OCI-LY3 (cell line): ENCODE results near the gene CLTCL1.
"Not testable (repeated sequence)": the region's sequence is repeated elsewhere in the genome, so short reads cannot be mapped to it uniquely, and the experiment has no call there.

Experiments
- H2AFZ ChIP-seq: fragments of 200-600, 300-600 bp; shearing (Covaris generic); 2 replicates; pipeline ENCODE4 v1.6.0; 2014; ENCODE audit warnings: antibody characterized with exemption, low read depth, low read length
- H3K27ac ChIP-seq: fragments of 200-600, 300-600 bp; sonication (generic); 2 replicates; pipeline ENCODE4 v1.5.1; 2014; ENCODE audit warnings: mild to moderate bottlenecking, low read length, moderate library complexity, mixed read lengths
- H3K27me3 ChIP-seq: fragments of 200-600, 300-600 bp; sonication (generic); 2 replicates; pipeline ENCODE4 v1.6.1; 2014; ENCODE audit warnings: low read depth, low read length, mixed read lengths
- H3K36me3 ChIP-seq: fragments of 200-600, 300-600 bp; sonication (generic); replicated peaks from 2 replicates; pipeline ENCODE3; 2014; ENCODE audit warnings: low read depth, low read length, mixed read lengths
- H3K4me1 ChIP-seq: fragments of 300-600, 200-600 bp; sonication (generic); 2 replicates; pipeline ENCODE4 v1.6.1; 2014; ENCODE audit warnings: low read length, mixed read lengths
- H3K4me2 ChIP-seq: fragments of 200-600, 300-600 bp; sonication (generic); 2 replicates; pipeline ENCODE4 v1.6.1; 2014; ENCODE audit warnings: low read length, mixed read lengths
- H3K4me3 ChIP-seq: fragments of 300-600, 200-600 bp; sonication (generic); 2 replicates; pipeline ENCODE4 v1.5.1; 2014; ENCODE audit warnings: antibody characterized with exemption, mild to moderate bottlenecking, low read length, moderate library complexity
- H3K79me2 ChIP-seq: fragments of 300-600, 200-600 bp; shearing (Covaris generic); 2 replicates; pipeline ENCODE4 v1.6.1; 2014; ENCODE audit warnings: mild to moderate bottlenecking, low read length, mixed read lengths
- H3K9ac ChIP-seq: fragments of 300-600, 200-600 bp; shearing (Covaris generic); 2 replicates; pipeline ENCODE4 v1.6.0; 2014; ENCODE audit warnings: mild to moderate bottlenecking, low read length, moderate library complexity
- H3K9me3 ChIP-seq: fragments of 200-600, 300-600 bp; shearing (Covaris generic); 2 replicates; pipeline ENCODE4 v1.6.1; 2014; ENCODE audit warnings: low read length, mixed read lengths; ENCODE audit not compliant: insufficient read depth
- H4K20me1 ChIP-seq: fragments of 200-600, 300-600 bp; sonication (generic); 2 replicates; pipeline ENCODE4 v1.6.1; 2016; ENCODE audit warnings: low read length, mixed read lengths; ENCODE audit not compliant: insufficient read depth
- EZH2phosphoT487 ChIP-seq: fragments of 200-600 bp; shearing (Covaris generic); IDR thresholded peaks from 2 replicates; pipeline ENCODE4 v1.6.1; 2018; ENCODE audit warnings: antibody characterized with exemption, mixed run types, low read depth
- TF ChIP-seq, protein P1 (sequence below): fragments of 200-600, 300-600 bp; sonication (generic); IDR thresholded peaks from 2 replicates; pipeline ENCODE4 v1.5.1; 2014; ENCODE audit warnings: antibody characterized with exemption, low read length, low read depth

Gene CLTCL1

DNA sequence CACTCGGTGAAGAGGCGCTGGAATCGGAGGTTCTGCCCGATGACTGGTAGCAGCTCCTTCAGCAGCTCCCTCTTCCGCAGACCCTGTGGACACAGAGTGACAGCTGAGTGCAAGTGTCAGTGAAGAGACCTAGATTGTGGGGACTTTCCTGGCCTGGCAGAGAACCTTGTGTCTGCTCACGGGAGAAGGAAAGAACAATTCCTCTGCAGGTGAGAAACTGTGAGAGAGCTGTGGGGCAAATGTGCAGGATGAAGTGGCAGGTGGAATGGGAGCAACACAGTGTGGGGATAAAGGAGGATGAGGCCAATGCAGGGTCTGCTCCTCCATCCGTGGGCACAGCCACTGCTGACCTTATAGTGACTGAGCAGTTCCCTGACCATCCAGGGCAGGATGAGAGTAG, 40.0 kb upstream of the CLTCL1 start:
- Histone ChIP-seq H3K27ac (no peak overlapping the region), H3K4me3 (no peak overlapping the region), H2AFZ (no peak overlapping the region), H4K20me1 (no peaks in the 10 kb centered on the region), H3K4me2 (no peak overlapping the region), H3K36me3 (peaks cover 75% of the 10 kb centered on the region), H3K27me3 (no peaks in the 10 kb centered on the region), H3K9me3 (peaks cover 22% of the 10 kb centered on the region), H3K4me1 (no peaks in the 10 kb centered on the region), H3K9ac (no peak overlapping the region), H3K79me2 (no peaks in the 10 kb centered on the region)
- TF ChIP-seq, protein P1, sequence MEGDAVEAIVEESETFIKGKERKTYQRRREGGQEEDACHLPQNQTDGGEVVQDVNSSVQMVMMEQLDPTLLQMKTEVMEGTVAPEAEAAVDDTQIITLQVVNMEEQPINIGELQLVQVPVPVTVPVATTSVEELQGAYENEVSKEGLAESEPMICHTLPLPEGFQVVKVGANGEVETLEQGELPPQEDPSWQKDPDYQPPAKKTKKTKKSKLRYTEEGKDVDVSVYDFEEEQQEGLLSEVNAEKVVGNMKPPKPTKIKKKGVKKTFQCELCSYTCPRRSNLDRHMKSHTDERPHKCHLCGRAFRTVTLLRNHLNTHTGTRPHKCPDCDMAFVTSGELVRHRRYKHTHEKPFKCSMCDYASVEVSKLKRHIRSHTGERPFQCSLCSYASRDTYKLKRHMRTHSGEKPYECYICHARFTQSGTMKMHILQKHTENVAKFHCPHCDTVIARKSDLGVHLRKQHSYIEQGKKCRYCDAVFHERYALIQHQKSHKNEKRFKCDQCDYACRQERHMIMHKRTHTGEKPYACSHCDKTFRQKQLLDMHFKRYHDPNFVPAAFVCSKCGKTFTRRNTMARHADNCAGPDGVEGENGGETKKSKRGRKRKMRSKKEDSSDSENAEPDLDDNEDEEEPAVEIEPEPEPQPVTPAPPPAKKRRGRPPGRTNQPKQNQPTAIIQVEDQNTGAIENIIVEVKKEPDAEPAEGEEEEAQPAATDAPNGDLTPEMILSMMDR, result no peak
- no peak for TF ChIP-seq EZH2phosphoT487

DNA sequence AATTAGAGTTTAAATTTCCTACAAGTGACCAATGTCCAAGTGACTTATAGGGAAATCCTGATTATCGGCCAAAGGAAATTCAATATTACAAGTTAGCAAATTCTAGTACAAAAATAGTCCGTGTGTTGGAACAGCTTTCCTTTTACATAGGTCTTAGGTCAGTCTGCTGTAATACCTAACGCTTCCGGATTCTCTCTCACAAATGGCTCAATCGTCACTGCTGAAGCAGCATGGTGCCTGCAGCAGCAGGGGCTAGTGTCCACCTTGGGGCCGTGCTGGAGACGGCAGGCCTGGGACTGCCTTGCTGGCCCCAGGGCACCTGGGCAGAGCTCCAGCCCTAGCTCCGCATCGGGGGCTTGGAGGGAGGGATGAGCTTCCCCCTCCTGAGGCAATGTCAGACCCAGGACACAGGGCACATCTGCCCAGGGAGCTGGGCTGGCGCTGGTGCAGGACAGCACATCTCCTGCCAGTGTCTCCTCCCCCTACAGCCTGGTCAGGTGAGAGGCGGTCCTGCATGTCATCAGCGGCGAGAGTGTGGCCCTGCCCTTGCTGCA, 39.4 kb upstream of the CLTCL1 start:
- Histone ChIP-seq H3K9ac (no peak overlapping the region), H3K4me1 (no peaks in the 10 kb centered on the region), H2AFZ (no peak overlapping the region), H3K27me3 (no peaks in the 10 kb centered on the region), H3K4me2 (no peak overlapping the region), H3K4me3 (no peak overlapping the region), H3K36me3 (peaks cover 69% of the 10 kb centered on the region), H3K27ac (no peak overlapping the region), H3K9me3 (peaks cover 17% of the 10 kb centered on the region), H4K20me1 (no peaks in the 10 kb centered on the region), H3K79me2 (no peaks in the 10 kb centered on the region)
- TF ChIP-seq, protein P1, result no peak
- TF ChIP-seq EZH2phosphoT487, result no peak

DNA sequence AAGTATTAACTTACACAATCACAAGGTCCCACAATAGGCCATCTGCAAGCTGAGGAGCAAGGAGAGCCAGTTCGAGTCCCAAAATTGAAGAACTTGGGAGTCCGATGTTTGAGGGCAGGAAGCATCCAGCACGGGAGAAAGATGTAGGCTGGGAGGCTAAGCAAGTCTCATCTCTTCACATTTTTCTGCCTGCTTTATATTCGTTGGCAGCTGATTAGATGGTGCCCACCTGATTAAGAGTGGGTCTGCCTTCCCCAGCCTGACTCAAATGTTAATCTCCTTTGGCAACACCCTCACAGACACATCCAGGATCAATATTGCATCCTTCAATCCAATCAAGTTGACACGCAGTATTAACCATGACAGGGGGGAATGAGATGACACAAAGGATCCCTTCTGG, 38.7 kb upstream of the CLTCL1 start:
- H2AFZ ChIP-seq, H3K4me3 ChIP-seq, H3K27me3 ChIP-seq, H3K4me1 ChIP-seq, H4K20me1 ChIP-seq, H3K4me2 ChIP-seq, H3K9ac ChIP-seq, H3K27ac ChIP-seq, H3K79me2 ChIP-seq: not testable (repeated sequence)
- Histone ChIP-seq H3K9me3 (peaks cover 10% of the 10 kb centered on the region), H3K36me3 (peaks cover 62% of the 10 kb centered on the region)

DNA sequence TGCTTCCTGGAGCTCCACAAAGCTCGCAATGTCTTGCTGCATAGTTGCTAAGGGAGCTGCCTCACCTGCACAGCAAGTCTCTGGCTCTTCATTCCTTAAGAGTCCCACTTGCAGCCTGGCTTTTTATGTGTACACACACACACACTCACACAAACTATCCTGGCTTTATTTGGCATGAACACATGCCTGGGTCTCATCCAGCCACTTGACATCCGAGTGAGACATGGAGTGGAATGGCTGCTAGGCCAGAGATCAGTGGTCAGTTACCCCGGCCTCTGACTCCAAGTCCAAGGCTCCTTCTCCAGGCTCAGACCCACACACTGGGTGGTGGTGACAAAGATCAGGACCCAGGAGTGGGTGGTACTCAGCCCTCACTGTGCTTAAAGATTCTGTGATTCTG, 37.9 kb upstream of the CLTCL1 start:
- Histone ChIP-seq H3K9ac (no peak overlapping the region), H4K20me1 (no peaks in the 10 kb centered on the region), H3K27ac (no peak overlapping the region), H3K4me2 (no peak overlapping the region), H3K27me3 (no peaks in the 10 kb centered on the region), H3K36me3 (peaks cover 55% of the 10 kb centered on the region), H3K4me1 (no peaks in the 10 kb centered on the region), H3K9me3 (peaks cover 6% of the 10 kb centered on the region), H2AFZ (no peak overlapping the region), H3K4me3 (no peak overlapping the region), H3K79me2 (no peaks in the 10 kb centered on the region)
- TF ChIP-seq EZH2phosphoT487, result no peak
- TF ChIP-seq, protein P1, result no peak
